ENCODE results near the gene SLC16A7.

SLC16A7 gene

GRCh38 chr12:59624732-59625460 is 29.1 kb downstream of the SLC16A7 start:
- no peak for DNase-seq

DNA sequence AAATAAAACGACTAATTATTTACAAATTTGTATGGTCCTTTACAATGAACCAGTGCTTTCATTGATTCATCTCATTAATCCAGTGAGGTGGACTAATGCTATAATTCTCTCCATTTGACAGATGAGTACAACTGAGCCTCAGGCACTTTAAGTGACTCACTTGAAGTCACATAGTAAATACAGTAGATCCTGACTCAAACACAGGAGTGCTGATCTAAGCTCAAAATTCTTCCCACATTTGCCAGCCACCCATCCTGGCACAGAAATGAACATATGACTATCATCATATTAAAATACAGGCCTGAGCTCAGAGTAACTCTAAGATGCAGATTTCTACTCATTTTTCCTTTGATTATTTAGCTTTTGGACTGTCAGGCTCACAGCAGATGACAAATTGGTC is 30.6 kb downstream of the SLC16A7 start:
- DNase-seq: no peak

- no peak for DNase-seq
Measured at GRCh38 chr12:59627582-59627981, 31.8 kb downstream of the SLC16A7 start.

GRCh38 chr12:59629890-59630289 is 34.1 kb downstream of the SLC16A7 start:
- DNase-seq: no peak

DNA sequence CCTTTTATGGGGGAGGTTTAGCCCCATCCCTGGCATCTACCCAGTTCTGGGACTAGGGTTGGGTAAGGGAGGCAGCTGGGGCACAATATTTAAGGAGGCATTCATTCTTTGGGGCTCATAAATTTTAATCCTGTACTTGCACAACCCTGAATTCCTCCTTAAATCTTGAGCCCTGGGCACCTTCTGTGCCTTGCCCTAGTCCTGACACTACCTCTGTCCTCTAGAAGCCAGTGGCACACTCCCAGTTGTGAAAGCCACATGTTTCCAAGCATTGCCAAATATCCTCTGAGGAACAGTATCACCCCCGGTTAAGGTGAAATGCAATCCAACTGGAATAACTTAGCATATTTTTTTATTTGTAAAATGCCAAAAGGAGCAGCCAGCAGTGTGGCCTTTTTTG is 36.6 kb downstream of the SLC16A7 start:
- no peak for DNase-seq

- DNase-seq: no peak
Measured at GRCh38 chr12:59634254-59634653, 38.4 kb downstream of the SLC16A7 start.

GRCh38 chr12:59636945-59637691 is 41.3 kb downstream of the SLC16A7 start:
- DNase-seq: no peak

- DNase-seq: no peak
Measured at GRCh38 chr12:59637692-59638070, 41.9 kb downstream of the SLC16A7 start.

GRCh38 chr12:59643550-59643949 is 47.7 kb downstream of the SLC16A7 start:
- no peak for DNase-seq

DNA sequence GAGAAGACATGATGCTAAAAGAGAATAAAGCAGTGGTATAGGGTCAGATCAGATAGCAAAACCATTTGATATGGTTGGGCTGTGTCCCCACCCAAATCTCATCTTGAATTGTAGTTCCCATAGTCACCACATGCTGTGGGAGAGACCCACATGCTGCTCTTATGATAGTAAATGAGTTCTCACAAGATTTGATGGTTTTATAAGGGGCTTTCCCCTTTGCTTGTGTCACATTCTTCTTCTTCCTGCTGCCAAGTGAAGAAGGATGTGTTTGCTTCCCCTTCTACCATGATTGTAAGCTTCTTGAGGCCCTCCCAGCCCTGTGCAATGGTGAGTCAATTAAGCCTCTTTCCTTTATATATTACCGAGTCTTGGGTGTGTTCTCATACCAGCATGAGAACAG is 49.4 kb downstream of the SLC16A7 start:
- no peak for DNase-seq

- DNase-seq: no peak
Measured at GRCh38 chr12:59646636-59647035, 50.8 kb downstream of the SLC16A7 start.

DNA sequence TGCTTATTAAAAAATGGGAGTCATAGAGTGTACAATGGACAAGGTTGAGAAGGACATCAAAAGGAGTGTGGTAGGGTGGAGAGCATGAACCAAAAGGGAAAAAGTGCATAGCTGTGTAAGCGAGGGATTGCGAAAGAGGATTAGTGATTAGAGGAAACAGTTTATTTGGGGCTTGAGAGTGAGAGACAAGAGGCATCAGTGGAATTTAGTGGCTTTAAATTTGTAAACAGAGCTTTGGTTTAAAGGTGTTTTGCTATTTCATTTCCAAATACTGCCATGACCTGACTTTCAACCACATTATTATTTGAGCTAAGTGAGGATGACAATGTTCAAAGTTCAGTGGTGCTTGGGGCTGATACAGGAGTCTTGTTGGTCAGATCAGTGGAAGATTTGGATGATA is 53.4 kb downstream of the SLC16A7 start:
- DNase-seq: no peak

DNA sequence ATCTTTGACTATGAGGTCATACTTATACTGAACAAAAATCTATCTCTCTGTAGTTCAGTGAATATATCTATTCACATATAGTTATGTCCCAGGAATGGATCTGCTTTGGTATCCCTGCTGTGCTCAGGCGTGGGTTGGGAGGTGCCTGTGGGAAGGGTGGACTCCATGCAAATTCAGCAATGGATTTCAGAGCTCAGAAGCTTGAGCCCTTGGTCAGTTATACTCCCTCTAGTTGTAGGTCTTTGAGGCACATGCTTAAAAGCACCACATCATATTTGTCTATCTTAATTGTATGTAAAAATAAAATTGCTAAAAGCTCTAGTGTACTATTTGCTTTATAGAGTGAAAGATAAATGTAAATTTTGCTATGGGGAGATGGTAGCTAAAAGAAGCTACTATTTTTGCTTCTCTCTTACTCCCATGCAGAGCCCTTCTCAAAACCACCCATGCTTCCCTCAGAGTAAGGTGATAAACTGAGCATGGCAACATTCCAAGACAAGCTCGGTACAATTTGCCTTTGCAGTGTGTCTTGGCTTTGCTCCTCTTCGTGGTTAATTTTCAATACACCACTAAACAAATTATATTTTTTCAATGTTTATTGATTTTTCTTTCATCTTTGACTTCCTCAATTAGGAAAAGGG is 54.9 kb downstream of the SLC16A7 start:
- no peak for DNase-seq

GRCh38 chr12:59651229-59651920 is 55.5 kb downstream of the SLC16A7 start:
- no peak for DNase-seq

GRCh38 chr12:59652130-59652529 is 56.3 kb downstream of the SLC16A7 start:
- DNase-seq: no peak

- DNase-seq: no peak
Measured at GRCh38 chr12:59654061-59654460, 58.2 kb downstream of the SLC16A7 start.

DNA sequence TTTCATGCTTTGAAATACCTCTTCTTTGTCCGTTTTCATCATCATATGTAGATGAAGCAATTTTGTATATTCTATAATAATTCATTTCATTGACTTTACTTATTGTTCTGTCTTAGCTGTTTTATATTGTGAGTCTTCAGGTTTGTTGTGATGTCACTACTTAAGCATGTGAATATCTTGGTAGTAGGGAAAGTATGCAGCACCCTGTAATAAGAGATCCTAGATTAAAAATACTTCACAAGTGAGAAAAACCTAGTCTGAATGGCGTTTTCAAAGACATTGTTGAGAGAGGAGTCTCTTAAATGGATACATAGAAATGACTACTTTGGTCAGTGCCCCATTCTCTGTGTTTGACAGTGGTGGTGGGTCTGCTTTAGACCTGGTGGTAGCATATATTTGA is 61.4 kb downstream of the SLC16A7 start:
- DNase-seq: no peak

- DNase-seq: no peak
Measured at GRCh38 chr12:59657711-59658110, 61.9 kb downstream of the SLC16A7 start.

GRCh38 chr12:59660148-59660547 is 64.3 kb downstream of the SLC16A7 start:
- no peak for DNase-seq

DNA sequence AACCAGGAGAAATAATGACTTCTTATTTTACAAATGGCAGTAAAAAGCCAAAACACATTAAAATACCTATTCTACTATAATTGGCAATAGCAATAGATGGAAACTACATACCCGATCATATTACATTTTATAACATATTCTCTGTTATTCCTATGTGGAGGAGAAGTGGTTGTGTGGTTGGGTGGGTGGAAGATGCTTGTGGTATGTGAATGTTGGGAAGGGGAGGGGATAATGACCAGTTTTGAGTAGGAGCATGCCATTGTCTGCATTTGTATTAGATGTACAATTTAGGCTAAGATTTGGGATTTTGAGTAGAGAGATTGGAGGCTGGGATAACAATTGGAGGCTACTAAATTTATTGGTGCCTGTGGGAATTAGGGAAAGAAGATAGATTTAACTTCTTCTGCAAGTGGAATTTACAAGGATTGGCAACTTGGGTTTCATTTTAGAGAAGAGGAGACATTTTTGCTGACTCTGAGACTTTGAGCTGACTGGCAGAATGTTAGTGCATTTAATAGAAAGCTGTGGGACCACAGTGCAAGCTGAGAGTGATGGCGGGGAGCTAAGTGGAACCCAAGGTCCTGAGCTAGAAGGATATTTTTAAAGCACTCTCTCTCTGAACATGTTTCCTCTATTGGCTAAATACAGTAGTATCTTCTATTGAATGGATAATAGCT is 65.2 kb downstream of the SLC16A7 start:
- no peak for DNase-seq

GRCh38 chr12:59664495-59664894 is 68.7 kb downstream of the SLC16A7 start:
- no peak for DNase-seq

- no peak for DNase-seq
Measured at GRCh38 chr12:59665701-59666100, 69.9 kb downstream of the SLC16A7 start.

GRCh38 chr12:59668674-59669073 is 72.8 kb downstream of the SLC16A7 start:
- DNase-seq: no peak
